Ovary (tissue), 3 donors: ENCODE data around the gene BIN1.

Experiments
- EP300 ChIP-seq: sonication (generic); formaldehyde crosslinking; IDR thresholded peaks from one replicate; pipeline ENCODE4 v1.6.1; 2017; ENCODE audit warnings: antibody characterized with exemption
- POLR2A ChIP-seq: fragments of 450-650 bp; IDR thresholded peaks from one replicate; pipeline ENCODE4 v1.6.1; 2017; ENCODE audit warnings: antibody characterized with exemption, mild to moderate bottlenecking, moderate library complexity
- TF ChIP-seq, protein P1 (sequence below), 3 donors: fragments of 450-650 bp in 2 of 3; fragments of 200-600 bp in 1 of 3; IDR thresholded peaks; one replicate each; pipeline versions ENCODE4 v1.5.1 to v1.8.0; 2016 to 2022; ENCODE audit warnings: antibody characterized with exemption in 3 of 3, mild to moderate bottlenecking in 1 of 3
- donor health status: DM: no; HTN: no; CAD: no.

DNA sequence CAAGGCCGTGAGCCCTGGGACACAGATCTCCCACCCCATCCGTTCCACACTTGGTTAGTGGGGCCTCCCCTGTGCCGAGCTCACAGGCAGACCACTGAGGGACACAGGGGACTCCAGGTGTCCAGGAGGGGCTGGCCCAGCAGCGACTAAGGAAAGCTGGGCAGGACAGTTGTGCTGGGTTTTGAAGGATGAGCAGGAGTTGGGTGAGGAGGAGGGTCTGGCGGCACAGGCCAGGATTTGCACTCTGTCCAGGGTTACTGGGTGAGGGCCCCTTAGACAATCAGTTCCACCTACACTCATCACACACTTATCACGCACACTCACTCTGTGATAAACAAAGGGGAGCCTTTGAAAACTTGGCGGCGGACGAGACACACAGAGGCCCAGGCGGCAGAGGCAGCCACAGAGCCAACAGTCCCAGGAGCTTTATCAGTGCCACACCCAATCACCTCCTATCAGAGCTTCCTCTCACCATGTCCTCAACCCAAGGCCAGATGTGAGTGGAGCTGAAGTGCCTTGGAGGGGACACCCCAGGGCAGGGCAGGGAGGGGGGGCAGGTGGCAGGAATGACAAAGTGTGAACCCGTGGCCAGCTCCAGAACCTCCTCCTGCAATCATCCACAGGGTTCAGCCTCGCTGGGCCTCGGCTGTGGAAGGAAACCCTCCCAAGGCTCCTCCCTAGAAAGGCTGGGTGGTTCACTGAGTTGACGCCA, 26.6 kb downstream of the BIN1 start:
- TF ChIP-seq, protein P1, sequence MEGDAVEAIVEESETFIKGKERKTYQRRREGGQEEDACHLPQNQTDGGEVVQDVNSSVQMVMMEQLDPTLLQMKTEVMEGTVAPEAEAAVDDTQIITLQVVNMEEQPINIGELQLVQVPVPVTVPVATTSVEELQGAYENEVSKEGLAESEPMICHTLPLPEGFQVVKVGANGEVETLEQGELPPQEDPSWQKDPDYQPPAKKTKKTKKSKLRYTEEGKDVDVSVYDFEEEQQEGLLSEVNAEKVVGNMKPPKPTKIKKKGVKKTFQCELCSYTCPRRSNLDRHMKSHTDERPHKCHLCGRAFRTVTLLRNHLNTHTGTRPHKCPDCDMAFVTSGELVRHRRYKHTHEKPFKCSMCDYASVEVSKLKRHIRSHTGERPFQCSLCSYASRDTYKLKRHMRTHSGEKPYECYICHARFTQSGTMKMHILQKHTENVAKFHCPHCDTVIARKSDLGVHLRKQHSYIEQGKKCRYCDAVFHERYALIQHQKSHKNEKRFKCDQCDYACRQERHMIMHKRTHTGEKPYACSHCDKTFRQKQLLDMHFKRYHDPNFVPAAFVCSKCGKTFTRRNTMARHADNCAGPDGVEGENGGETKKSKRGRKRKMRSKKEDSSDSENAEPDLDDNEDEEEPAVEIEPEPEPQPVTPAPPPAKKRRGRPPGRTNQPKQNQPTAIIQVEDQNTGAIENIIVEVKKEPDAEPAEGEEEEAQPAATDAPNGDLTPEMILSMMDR (IDR thresholded peaks at IDR 0.05), result no peak
- TF ChIP-seq POLR2A, result no peak
- TF ChIP-seq EP300, result no peak
